VCaP (cell line): ENCODE results near the gene PFN4.

Experiments
- H3K27ac ChIP-seq: fragments of 450-650 bp; 2 replicates; pipeline ENCODE4 v1.5.1; 2017
- CTCF ChIP-seq: fragments of 450-650 bp; conservative IDR thresholded peaks from 2 replicates; pipeline ENCODE4 v1.5.1; 2017; ENCODE audit warnings: mild to moderate bottlenecking, moderate library complexity

The PFN4 gene

DNA sequence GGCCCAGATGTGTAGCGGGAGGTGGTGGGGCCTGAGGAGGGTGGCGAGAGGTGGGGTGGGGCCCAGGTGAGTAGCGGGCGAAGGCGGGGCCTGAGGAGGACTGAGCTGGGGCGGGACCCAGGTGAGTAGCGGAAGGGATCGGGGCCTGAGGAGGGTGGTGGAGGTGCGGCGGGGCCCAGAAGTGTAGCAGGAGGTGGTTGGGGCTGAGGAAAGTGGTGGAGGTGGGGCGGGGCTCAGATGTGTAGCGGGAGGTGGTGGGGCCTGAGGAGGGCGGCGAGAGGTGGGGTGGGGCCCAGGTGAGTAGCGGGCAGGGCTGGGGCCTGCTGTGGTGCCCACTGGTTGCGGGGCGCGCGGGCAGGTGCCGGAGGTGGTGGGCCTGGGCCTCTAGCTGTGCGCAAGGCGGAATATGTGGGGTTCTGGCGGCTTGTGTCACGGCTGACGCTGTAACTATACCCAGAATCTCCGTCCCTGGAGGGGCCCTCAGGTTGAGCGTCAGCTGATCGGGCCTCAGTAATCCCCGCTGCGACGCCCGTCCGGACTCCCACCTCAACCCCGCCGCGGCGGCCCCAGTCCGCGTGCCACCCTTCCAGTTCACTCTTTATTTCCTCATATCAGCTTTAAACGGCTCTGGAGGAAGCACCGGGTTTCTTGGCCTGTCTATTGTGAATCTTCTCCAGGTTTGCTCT lies 46.1 kb downstream of the PFN4 start:
- TF ChIP-seq CTCF: no peak
- H3K27ac ChIP-seq: peak overlapping the region; percentile 81

GRCh38 chr2:24075915-24076848 lies 47.0 kb downstream of the PFN4 start, which contains the start of gene SF3B6:
SF3B6 (minus strand) TSS chr2:24076326; CDS start chr2:24076229, 97 bp downstream.
- TF ChIP-seq CTCF: no peak
- peak within 1 kb of the TSS; percentile 88 for H3K27ac ChIP-seq

GRCh38 chr2:24075259-24075658 lies 47.9 kb downstream of the PFN4 start:
- peak overlapping the region; percentile 88 for H3K27ac ChIP-seq
- TF ChIP-seq CTCF: no peak

DNA sequence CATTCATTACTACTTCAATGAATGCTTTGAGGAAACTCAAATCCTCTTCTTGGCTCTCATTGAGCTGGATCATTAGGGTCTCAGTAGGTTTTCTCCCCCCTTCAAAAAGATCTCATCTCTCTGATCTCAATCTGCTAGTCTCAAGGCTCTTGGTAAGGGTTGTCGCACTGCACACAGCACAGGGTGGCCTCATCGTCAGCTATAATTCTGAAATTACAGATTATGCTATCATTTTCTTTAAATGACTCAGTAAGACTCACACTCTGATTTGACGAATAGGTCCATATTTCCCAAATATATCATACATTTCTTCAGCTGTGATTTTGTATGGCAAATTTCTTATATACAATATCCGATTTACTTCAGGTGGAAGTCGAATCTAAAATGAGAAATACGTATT lies 49.3 kb downstream of the PFN4 start:
- H3K27ac ChIP-seq: no peak overlapping the region
- TF ChIP-seq CTCF: no peak

GRCh38 chr2:24072259-24072658 lies 50.9 kb downstream of the PFN4 start:
- TF ChIP-seq CTCF: no peak
- H3K27ac ChIP-seq: no peak overlapping the region

DNA sequence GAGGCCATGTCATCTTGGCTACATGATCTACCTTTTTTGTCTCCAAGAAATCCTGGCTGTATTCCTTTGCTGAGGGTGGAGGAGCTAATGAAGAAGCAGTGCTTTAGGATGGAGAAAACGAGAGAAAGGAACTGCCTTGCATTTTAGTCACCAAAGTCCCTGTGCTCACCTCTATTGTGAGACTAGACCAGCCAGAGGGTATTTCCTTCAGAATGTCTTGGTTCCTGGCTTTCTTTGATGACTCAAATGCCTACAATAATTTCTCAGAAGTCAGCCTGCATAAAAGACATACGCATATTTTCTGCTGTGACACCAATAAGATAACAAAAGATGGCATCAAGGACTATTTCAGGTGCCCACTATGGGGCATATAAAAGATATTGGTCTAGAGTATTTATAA lies 57.8 kb downstream of the PFN4 start:
- no peak overlapping the region for H3K27ac ChIP-seq
- TF ChIP-seq CTCF: no peak
